ENCODE measurements around the gene LRCH1.

DNA sequence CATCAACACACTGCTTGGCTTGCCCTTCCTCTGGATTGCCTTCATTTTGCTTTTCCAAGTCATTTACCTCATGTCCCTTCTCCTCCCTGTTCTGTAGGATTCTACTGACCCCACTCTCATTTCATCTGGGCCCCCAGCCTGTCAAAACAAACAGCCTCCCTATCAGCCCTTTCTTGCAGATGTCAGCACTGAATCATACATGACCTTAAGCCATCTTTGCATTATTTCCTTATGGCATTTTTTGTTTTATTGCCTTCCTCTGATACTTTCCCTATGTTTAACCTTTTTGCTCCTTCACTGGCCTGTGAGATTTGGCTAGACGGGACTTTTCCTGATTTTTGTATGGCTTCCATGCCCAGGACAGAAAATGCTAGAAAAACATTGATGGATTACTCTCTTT, 8.7 kb downstream of the LRCH1 start:
- TF ChIP-seq EZH2 (IDR thresholded peaks at IDR 0.05; ENCODE audit: insufficient read depth, poor library complexity, severe bottlenecking), result no peak
- no peak for TF ChIP-seq EZH2phosphoT487 (IDR thresholded peaks at IDR 0.05; ENCODE audit: insufficient read depth, low read depth)
